ENCODE measurements around the gene CHCHD2.
"Not testable (repeated sequence)": the region's sequence is repeated elsewhere in the genome, so short reads cannot be mapped to it uniquely, and the experiment has no call there.

Gene CHCHD2

GRCh38 chr7:56083150-56083785 lies 23.0 kb downstream of the CHCHD2 start:
- DNase-seq = peak in 11 of 14 donors; percentile 3 to 73 (median 39)

GRCh38 chr7:56081626-56082340 lies 24.5 kb downstream of the CHCHD2 start:
- DNase-seq = peak in 1 of 14 donors; percentile 14

- DNase-seq = not testable (repeated sequence)
These were observed 25.4 kb downstream of the CHCHD2 start for GRCh38 chr7:56080726-56081435.

- DNase-seq = peak in 13 of 14 donors; percentile 13 to 88 (median 71)
These were observed 26.7 kb downstream of the CHCHD2 start for GRCh38 chr7:56079450-56080185.

- DNase-seq = no peak
These were observed 28.1 kb downstream of the CHCHD2 start for GRCh38 chr7:56078196-56078595.

GRCh38 chr7:56077681-56078080 lies 28.6 kb downstream of the CHCHD2 start:
- no peak for DNase-seq

- DNase-seq = peak in 13 of 14 donors; percentile 4 to 75 (median 67)
These were observed 31.9 kb downstream of the CHCHD2 start for GRCh38 chr7:56074371-56074791.

GRCh38 chr7:56066376-56066775 lies 39.9 kb downstream of the CHCHD2 start:
- not testable (repeated sequence) for DNase-seq

- DNase-seq = peak; percentile 43 to 95 (median 87)
These were observed 42.2 kb downstream of the CHCHD2 start, which contains the start of gene SUMF2 for GRCh38 chr7:56063882-56064625. SUMF2 (plus strand) TSS chr7:56064286; CDS start chr7:56064312, 26 bp downstream.

GRCh38 chr7:56063500-56063881 lies 42.8 kb downstream of the CHCHD2 start:
- no peak for DNase-seq

GRCh38 chr7:56062382-56062781 lies 43.9 kb downstream of the CHCHD2 start:
- DNase-seq = no peak

GRCh38 chr7:56053993-56054392 lies 52.3 kb downstream of the CHCHD2 start:
- DNase-seq = no peak

- no peak for DNase-seq
These were observed 52.9 kb downstream of the CHCHD2 start for GRCh38 chr7:56053379-56053778.

Data from C1 segment of cervical spinal cord (tissue), 14 donors.